ES-I3 (cell line): Measurements from ENCODE around the gene VAMP4.
"Not testable (repeated sequence)": the region's sequence is repeated elsewhere in the genome, so short reads cannot be mapped to it uniquely, and the experiment has no call there.

Source experiments
- H3K36me3 ChIP-seq: 2 replicates; pipeline ENCODE4 v1.6.1; 2013; ENCODE audit warnings: mild to moderate bottlenecking, low read length, control low read depth, moderate library complexity; ENCODE audit not compliant: insufficient read depth
- H3K4me1 ChIP-seq: 2 replicates; pipeline ENCODE4 v1.6.1; 2013; ENCODE audit warnings: mild to moderate bottlenecking, control low read depth, low read length; ENCODE audit not compliant: insufficient read depth
- H3K9ac ChIP-seq: 2 replicates; pipeline ENCODE4 v1.6.1; 2013; ENCODE audit warnings: low read depth, mild to moderate bottlenecking, low read length, moderate library complexity
- H3K9me3 ChIP-seq: 2 replicates; pipeline ENCODE4 v1.6.1; 2013; ENCODE audit warnings: mild to moderate bottlenecking, low read length, moderate library complexity; ENCODE audit not compliant: control insufficient read depth, insufficient read depth

Gene VAMP4

DNA sequence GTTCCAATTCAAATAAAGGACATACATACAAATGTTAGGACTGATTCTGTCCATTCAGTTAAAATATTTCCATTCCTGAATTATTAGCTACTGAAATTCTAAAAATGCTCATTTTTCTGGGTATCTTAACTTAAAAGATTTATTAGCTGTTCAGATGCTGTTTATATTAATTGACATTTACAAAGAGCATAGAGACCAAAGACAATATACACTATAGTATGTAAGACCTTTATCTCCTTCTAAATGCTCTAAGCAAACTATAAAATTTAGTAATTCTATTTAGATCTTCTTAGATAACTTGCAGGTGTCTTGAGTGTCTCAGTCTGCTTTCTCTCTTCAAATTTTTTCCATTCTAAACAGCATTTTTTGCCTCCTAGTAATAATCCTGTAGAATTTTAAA, 39.3 kb downstream of the VAMP4 start:
- H3K9me3 ChIP-seq: no peaks in the 10 kb centered on the region
- H3K9ac ChIP-seq: no peak overlapping the region
- no peaks in the 10 kb centered on the region for H3K36me3 ChIP-seq
- peaks cover 5% of the 10 kb centered on the region; the same call in 1 of the 2 replicates for H3K4me1 ChIP-seq

DNA sequence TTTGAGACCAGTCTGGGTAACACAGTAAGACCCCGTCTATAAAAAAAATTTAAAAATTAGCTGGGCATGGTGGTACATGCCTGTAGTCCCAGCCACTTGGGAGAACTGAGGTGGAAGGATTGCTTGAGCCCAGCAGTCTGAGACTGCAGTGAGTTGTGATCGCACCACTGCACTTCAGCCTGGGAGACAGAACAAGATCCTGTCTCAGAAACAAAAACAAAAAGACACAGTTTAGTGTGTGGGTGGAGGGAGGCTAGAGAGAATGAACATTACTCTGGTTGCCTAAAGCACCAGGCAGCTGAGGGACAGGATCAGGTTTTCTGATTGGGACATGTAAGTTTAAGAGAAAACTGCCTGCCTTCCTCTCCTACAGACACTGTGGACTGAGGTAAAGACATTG, 42.3 kb downstream of the VAMP4 start:
- Histone ChIP-seq H3K9me3 (0 out of 2 replicates have a peak, but pooled peaks cover 4% of the 10 kb centered on the region), H3K4me1 (peaks cover 5% of the 10 kb centered on the region; the same call in 1 of the 2 replicates), H3K36me3 (no peaks in the 10 kb centered on the region), H3K9ac (no peak overlapping the region)

DNA sequence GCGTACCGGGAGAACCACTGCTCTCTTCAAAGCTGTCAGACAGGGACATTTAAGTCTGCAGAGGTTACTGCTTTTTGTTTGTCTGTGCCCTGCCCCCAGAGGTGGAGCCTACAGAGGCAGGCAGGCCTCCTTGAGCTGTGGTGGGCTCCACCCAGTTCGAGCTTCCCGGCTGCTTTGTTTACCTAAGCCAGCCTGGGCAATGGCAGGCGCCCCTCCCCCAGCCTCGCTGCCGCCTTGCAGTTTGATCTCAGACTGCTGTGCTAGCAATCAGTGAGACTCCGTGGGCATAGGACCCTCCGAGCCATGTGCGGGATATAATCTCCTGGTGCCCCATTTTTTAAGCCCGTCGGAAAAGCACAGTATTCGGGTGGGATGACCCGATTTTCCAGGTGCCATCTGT, 46.1 kb downstream of the VAMP4 start:
- not testable (repeated sequence) for H3K9me3 ChIP-seq, H3K36me3 ChIP-seq, H3K4me1 ChIP-seq, H3K9ac ChIP-seq

DNA sequence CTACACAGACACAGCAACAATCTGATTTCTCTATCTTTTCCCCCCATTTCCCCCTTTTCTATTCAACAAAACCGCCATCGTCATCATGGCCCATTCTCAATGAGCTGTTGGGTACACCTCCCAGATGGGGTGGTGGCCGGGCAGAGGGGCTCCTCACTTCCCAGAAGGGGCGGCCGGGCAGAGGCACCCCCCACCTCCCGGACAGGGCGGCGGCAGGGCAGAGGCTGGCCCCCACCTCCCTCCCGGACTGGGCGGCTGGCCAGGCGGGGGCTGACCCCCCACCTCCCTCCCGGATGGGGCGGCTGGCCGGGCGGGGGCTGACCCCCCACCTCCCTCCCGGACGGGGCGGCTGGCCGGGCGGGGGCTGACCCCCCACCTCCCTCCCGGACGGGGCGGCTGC, 48.3 kb downstream of the VAMP4 start:
- H3K36me3 ChIP-seq, H3K9ac ChIP-seq, H3K4me1 ChIP-seq, H3K9me3 ChIP-seq: not testable (repeated sequence)

DNA sequence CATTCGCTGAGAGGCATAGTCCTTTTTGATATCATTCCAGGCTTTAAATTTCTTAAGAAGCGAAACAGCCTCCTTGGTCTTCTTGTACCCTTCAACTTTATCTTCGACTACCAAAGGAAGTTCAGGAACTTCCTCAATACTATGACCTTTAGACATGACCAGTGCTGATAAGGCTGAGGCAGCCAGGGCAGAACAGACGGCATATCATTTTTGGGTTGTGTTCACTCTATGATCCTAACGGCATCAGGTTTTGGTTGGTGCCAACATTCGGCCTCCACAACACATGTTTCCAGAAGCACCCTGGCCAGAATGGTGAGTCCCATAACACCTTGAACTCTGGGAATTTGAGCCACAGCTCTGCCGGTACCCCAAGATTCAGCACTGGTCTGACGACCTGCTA, 58.0 kb downstream of the VAMP4 start:
- H3K9ac ChIP-seq: no peak overlapping the region
- no peaks in the 10 kb centered on the region for H3K36me3 ChIP-seq
- no peaks in the 10 kb centered on the region for H3K9me3 ChIP-seq
- no peaks in the 10 kb centered on the region for H3K4me1 ChIP-seq

DNA sequence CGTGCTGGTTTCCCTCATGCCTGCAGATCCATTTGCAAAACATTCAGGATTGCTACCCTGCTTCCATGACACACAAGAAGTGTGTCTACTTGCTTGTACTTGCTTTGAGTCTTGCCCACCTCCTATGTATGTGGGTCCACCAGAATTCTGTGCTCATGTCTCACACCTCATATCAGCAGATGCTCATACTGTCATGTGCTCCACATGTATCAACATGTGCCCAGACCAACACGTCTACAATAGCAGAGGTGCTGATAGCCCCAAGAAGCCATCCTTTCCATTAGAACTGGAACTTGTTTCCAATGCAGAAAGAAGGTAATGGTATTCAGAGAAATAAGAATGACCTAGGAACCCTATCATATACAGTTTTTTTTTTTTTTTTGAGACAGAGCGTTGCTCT, 61.5 kb downstream of the VAMP4 start:
- Histone ChIP-seq H3K36me3 (no peaks in the 10 kb centered on the region), H3K9me3 (no peaks in the 10 kb centered on the region), H3K4me1 (no peaks in the 10 kb centered on the region), H3K9ac (no peak overlapping the region)

DNA sequence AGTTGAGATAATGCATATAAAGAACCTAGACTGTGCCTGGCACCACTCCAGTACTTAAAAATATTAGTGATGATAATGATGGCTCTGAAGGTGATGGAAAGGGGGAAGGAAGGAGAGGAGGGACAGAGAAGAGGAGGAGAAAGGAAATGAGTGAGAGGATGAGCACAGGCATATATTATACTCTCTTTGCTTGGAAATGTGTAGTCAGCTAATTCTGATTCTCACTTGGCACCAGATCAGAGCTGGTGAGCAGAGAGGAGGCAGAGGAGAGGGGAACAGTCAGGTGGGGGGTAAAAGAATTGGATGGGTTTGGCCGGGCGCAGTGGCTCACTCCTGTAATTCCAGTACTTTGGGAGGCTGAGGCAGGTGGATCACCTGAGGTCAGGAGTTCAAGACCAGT, 65.0 kb downstream of the VAMP4 start:
- Histone ChIP-seq H3K9me3 (no peaks in the 10 kb centered on the region), H3K4me1 (no peaks in the 10 kb centered on the region), H3K36me3 (no peaks in the 10 kb centered on the region), H3K9ac (no peak overlapping the region)

DNA sequence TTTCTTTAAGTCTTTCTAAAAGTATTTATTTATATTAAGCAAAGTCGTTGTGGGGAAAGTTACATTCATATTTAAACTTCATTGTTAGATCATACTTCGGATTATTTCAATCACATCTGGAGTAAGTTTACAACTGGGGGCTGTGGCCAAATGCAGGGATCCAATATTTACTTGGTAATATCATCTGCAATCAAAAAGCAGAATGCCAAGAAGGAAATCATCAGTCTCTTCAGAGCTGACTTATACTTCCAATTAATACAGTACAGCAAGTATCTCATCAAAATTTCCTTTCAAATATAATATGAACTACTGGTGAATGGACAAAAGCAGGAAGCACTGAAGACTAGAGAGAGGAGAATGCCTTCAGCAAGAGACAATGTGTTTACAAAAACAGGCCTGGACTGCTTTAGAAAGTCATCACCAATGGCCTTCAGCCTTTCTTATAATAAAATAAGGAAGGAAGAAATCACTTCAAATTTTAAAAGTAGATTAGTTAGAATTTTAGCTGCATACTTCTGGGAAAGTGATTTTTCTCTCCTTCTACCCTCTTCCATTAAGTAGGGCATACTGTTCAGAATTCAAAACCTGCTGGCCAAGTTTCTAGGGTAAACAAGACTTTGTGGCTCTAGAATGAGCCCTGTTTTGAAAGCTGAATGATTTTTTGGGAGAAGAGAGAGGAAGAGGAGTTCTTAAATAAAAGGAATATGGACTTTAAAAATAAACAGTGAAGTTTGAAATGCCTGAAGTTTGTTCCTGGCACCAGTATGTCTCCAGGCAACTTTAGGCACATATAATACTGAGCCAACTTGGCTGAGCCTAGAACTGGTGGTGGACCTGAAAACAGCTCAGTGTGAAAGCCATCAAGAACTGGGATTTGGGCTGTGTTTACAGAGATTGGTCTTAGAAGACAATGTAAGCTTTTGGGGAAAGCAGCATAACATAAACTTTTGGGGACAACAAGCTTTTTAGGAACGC, 67.1 kb downstream of the VAMP4 start:
- H3K9me3 ChIP-seq: no peaks in the 10 kb centered on the region
- no peaks in the 10 kb centered on the region for H3K36me3 ChIP-seq
- H3K9ac ChIP-seq: no peak overlapping the region
- no peaks in the 10 kb centered on the region for H3K4me1 ChIP-seq

DNA sequence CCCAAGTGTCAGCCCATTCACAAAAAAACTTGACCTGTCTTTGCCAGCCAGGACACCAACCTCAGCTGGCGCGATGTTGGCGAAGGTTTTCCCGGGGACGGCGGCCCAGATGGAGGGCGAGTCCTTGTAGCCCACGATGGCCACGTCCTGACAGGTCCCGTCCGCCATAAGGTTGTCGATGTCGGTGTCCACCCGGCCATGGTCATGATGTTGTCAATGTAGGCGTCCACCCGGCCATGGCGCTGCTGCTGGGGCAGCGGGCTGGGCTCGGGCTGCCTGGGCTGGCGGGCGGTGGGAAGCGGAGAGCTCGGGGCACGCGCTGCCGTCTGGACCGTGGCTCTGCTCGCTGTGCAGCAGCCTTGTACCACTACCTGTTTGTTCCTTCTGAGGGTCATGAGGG, 71.1 kb downstream of the VAMP4 start:
- Histone ChIP-seq H3K9me3 (no peaks in the 10 kb centered on the region), H3K4me1 (no peaks in the 10 kb centered on the region), H3K9ac (no peak overlapping the region), H3K36me3 (no peaks in the 10 kb centered on the region)

DNA sequence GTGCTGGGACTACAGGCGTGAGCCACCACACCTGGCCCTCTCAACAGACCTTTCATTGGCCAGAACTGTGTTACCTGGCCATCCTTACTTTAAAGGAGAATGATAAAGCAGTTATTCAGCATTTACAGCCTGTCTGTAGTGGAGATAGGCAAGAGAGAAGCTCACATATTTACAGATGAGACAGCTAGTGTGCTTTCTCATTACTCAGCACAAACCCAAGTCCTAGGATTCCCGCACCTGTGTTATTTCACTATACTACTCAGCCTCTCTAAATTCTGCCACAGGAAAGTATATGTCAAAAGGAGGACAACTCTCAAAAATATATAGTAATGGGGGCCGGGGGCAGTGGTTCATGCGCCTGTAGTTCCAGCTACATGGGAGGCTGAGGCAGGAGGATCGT, 73.5 kb downstream of the VAMP4 start:
- H3K36me3 ChIP-seq: no peaks in the 10 kb centered on the region
- H3K9me3 ChIP-seq: no peaks in the 10 kb centered on the region
- H3K4me1 ChIP-seq: no peaks in the 10 kb centered on the region; the same call in 1 of the 2 replicates
- no peak overlapping the region for H3K9ac ChIP-seq

DNA sequence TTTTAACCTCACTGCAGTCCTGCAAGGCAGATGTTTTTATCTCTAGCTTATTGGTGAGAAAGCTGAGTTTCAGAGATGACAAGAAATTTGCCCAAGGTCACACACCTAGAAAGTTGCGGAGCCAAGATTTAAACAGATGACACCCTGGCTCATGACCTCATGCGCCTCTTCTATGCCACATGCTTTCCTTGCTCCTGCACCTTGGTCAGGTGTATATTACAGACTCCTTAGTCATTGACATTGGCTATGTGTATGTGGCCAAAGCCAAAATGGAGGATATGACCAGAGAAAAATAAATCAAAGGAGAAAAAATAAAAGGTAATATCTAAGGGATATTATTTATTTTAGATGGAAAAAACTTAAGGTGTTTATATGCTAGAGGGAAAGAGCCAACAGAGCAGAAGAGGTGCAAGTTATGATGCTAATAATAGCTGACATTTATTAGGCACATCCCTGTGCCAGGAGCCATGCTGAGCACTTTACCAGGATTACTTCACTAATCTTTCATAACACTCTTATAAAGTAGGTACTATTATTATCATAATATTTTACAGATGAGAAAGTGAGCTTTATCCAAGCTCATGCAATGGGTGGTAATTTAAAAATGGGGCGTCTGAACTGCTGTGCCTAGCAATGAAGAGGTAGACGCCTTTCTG, 75.6 kb downstream of the VAMP4 start:
- Histone ChIP-seq H3K36me3 (no peaks in the 10 kb centered on the region), H3K9ac (no peak overlapping the region), H3K4me1 (no peaks in the 10 kb centered on the region; the same call in 1 of the 2 replicates), H3K9me3 (no peaks in the 10 kb centered on the region)

DNA sequence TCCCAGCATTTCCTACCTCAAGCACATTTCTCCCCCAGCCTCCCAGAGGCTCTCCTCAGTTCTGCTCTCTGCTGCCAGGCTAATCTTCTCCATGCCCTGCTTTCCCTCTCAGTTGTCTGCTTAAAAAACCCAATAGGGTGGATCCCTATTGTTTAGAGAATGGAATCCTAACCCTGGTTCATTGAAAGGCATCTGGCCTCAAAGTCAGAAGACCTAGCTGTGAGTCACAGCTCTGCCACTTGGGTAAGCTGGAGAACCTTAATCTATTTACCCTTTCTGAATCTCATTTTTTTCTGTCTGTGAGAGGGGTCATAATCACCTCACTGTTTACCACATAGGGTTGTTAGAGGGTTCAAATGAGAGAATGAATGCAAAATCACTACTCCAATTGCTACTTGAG, 76.9 kb downstream of the VAMP4 start:
- H3K36me3 ChIP-seq: no peaks in the 10 kb centered on the region
- H3K9me3 ChIP-seq: no peaks in the 10 kb centered on the region
- H3K4me1 ChIP-seq: no peaks in the 10 kb centered on the region; the same call in 1 of the 2 replicates
- no peak overlapping the region for H3K9ac ChIP-seq

DNA sequence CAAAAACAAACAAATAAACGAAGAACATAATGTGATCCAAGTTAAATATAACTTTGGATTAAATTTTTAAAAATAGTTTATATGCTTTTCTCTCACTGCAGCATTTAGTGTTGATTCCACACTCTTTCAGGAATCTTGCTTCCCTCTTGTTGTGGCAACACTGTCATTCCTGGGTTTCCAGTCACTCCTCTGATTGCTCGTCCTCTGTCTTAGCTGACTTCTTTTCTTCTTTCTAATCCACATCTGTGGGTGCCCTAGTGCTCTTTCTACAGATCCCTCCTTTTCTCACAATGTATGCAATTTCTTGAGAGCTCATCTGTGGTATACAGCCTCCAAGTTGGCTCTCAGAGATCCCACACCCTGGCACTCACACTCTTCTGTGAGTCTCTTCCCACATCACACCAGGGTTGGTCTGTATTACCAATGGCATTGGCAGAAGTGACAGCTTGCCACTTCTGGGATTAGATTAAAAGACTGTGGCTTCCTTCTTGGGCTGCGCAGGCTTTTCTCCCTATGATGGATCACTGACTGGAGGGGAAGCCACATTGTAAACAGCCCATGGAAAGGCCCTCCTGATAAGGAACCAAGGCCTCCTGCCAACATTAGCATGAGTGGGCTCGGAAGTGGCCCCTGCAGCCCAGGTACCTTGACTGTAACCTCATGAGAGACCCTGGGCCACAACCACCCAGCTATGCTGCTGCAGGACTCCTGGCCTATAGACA, 77.8 kb downstream of the VAMP4 start:
- no peaks in the 10 kb centered on the region; the same call in 1 of the 2 replicates for H3K4me1 ChIP-seq
- H3K9me3 ChIP-seq: no peaks in the 10 kb centered on the region
- H3K9ac ChIP-seq: no peak overlapping the region
- no peaks in the 10 kb centered on the region for H3K36me3 ChIP-seq

DNA sequence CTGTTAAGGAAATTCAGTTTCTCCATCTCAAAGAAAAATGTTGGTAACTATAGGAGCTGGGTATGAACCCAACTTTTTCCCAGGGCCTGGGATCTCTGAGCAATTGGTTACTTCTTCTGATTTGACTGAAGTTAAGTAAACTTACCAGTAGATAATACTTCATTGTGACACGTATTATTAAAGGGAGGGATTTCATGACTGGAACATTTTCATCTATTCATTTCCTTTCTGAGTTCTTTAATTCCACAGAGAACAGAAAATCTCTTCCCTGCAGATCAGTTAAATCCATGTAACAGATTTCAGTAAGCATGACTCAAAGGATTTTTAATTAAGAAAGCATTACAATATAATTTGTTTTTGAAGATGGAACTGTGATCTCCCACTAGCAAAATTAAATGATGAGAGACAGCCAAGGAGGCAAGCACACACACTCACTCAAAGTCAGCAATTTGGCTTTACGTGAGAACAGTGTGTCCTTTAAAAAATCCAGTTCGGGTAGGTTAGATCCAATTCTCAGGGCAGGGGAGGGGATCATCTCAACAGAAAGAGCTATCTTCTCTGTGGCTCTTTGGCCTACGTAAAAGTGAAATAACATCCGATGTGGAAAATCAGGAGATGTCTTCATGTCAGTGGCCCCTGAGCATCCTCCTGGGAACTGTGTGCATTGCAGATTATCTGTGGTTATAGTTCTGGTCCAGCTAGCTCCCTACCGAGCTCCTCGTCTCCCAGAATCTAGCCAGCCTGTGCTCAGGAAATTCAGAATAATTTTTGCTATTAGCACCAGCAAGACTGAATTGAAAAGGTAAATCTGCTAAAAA, 78.6 kb downstream of the VAMP4 start:
- no peaks in the 10 kb centered on the region for H3K36me3 ChIP-seq
- no peaks in the 10 kb centered on the region; the same call in 1 of the 2 replicates for H3K4me1 ChIP-seq
- H3K9ac ChIP-seq: no peak overlapping the region
- H3K9me3 ChIP-seq: no peaks in the 10 kb centered on the region
